Urinary bladder (tissue), 4 donors: ENCODE measurements around the gene MAPK11. TPM values are rescaled to one million over a fixed set of nuclear protein-coding genes. Genes with fewer than 3 reads are reported as not detected.
A peak's percentile ranks its signal among the peaks of the same experiment; 100 is the strongest.

Source experiments
- DNase-seq: peaks from one replicate; pipeline ENCODE4 v3.0.0-alpha.2; 2015; ENCODE audit errors: extremely low spot score
- H3K27ac ChIP-seq: one replicate; pipeline ENCODE4 v1.5.1; 2013; ENCODE audit warnings: low read depth, mild to moderate bottlenecking, moderate library complexity
- H3K36me3 ChIP-seq: one replicate; pipeline ENCODE4 v1.6.1; 2013; ENCODE audit warnings: mild to moderate bottlenecking, moderate library complexity; ENCODE audit not compliant: insufficient read depth
- H3K4me1 ChIP-seq: one replicate; pipeline ENCODE4 v1.6.1; 2013; ENCODE audit warnings: mild to moderate bottlenecking, moderate library complexity; ENCODE audit not compliant: insufficient read depth
- H3K4me3 ChIP-seq: one replicate; pipeline ENCODE4 v1.5.1; 2013; ENCODE audit warnings: low read depth, low read length
- WGBS: extraction: QIAGEN DNeasy Blood & Tissue Kit; methylation state at CpG from one replicate; pipeline ENCODE4 v1.1.7; 2013; 5-methylcytosine and 5-hydroxymethylcytosine counted together
- polyA plus RNA-seq: library from polyadenylated mRNA; stranded (reverse); fragments of 200-250 nt; gene quantifications from one replicate; pipeline ENCODE4 v1.2.3, GENCODE V29; 2013
- total RNA-seq: library from RNA; depleted of rRNA; stranded (reverse); fragments of >200 nt; gene quantifications from one replicate; pipeline ENCODE4 v1.2.3, GENCODE V29; 2014
- donor health status: healthy with polysubstance abuse.
- donor health status: healthy.

MAPK11 gene
- total and polyA plus RNA-seq, 2 donors, result 4.1 to 13.6 TPM

DNA sequence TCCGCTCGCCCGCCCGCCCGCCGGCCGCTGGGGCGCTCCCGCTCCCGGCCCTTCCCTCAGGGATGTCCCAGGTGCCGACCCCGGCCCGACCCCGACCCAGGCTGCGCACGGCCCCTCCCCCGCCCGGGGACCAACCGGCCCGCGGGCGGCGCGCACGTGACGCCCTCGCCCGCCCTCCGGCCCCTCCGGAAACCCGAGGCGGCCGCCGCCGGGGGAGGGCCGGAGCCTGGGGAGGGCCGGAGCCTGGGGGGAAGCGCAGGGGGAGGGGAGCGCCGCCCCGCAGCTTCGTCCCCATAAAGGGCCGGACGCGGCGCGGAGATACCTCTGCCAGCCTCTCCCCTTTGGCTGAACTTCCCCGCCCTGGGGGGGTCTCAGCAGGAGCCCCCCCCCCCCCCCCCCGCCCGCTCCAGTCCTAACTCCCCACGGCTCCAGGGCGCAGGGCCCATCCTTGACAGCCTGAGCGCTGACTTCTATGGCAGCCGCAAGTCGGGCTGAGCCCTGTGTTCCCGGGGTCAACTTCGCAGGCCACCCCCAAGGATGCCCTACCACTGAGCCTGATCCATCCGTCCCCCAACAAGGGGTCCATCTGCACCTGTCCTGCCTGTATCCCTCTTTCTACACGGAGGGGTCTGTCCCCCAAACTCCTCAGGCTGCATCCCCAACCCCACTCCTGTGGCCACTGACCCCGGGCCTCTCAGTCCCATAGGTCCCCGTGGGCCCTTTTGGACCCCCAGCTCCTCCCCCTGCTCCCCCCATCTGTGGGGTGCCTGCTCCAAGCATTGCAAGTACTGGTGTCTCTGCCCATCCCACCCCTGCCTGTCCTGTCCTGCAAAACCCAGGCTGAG is 8.3 kb downstream of the MAPK11 start, which contains the start of gene MAPK12:
MAPK12 (minus strand) TSS at position 69 of the 845 bp plus-strand sequence. CDS start 174 bp downstream, outside the sequence.
- 3% methylated on average over 60 of the region's 61 CpGs for WGBS

DNA sequence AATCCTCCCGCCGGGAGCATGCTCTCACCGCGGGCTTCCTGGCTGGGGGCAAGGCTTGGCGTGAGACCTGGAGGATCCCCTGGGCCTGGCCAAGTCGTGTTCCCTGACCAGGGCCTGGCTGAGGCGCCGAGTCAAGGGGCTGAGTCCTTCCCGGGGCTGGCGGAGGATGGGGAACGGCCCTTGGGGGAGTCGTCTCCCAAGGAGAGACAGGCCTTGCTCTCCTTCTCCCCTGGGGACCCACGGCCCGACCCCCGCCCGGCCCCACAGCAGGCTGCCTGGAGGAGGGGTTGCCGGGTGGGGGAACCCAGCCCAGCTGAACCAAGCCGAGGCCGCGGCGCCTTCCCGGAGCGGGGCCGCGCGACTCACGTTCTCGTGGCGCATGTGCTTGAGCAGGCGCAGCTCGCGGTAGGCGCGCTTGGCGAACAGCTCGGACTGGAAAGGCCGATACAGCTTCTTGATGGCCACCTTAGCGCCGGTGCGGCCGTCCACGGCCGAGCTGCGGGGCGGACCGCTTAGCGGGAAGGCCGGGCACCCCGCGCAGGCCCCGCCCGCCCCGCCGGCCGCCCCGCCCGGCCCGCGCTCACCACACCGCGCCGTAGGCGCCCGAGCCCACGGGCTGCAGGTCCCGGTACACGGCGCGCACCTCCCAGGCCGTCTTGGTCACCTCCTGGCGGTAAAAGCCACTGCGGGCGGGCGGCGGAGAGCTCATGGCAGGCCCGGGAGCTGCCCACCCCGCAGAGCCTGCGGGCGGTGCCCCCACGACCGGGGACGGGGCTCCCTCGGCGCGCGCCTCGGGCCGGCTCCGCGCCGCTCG is 9.2 kb downstream of the MAPK11 start:
- H3K4me3 ChIP-seq, result peak overlapping the region; percentile 57
- H3K27ac ChIP-seq, result no peak overlapping the region
- H3K36me3 ChIP-seq, result no peaks in the 10 kb centered on the region
- under 1% methylated on average over 92 of the region's 92 CpGs for WGBS
- peaks cover 3% of the 10 kb centered on the region for H3K4me1 ChIP-seq
- DNase-seq, result no peak

More for the DNA sequence above, 8.3 kb downstream of the MAPK11 start, which contains the start of gene MAPK12:
- Histone ChIP-seq H3K36me3 (no peaks in the 10 kb centered on the region), H3K4me3 (peak within 1 kb of the TSS; percentile 57), H3K27ac (no peak within 1 kb of the TSS), H3K4me1 (peaks cover 3% of the 10 kb centered on the region)
- DNase-seq, result no peak

DNA sequence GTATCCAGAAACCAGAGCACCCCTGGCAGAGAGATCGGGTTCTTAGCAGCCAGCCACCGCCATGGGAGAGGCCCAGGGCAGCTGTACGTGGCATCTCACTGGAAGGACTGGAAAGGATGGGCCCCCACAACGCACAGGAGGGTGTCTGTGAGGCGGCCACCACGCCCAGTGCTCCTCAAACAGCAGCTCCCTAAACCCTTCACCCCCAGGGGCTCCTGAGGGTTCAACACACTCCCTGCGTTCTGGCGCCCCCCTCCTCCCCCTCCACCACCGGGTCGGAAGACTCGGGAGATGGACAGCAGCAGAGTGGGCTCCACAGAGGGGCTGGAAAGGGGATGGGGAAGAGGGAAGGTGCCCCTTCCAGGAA is 9.8 kb downstream of the MAPK11 start:
- Histone ChIP-seq H3K27ac (no peak overlapping the region), H3K36me3 (no peaks in the 10 kb centered on the region), H3K4me3 (peak overlapping the region; percentile 57), H3K4me1 (peaks cover 3% of the 10 kb centered on the region)
- WGBS, result 28% methylated on average over 11 of the region's 11 CpGs
- DNase-seq, result no peak

DNA sequence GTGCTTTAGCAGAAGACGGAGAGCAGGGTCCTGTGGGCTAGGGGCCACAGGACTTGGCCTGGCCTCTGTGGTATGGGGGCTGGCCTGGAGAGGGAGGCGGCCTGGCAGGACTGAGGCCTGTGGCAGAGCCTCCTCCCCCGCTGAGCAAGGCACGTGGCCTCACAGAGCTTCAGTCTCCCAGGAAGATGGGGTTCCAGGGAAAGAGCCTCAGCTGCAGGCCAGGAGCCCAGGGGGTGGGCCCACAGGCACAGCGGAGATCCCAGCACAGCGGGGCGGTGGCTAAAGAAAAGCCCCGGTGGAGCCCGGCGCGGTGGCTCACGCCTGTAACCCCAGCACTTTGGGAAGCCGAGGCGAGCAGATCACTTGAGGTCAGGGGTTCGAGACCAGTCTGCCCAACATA is 10.9 kb downstream of the MAPK11 start:
- WGBS, result 92% methylated on average over 15 of the region's 15 CpGs
- H3K4me3 ChIP-seq, result no peak overlapping the region
- no peak overlapping the region for H3K27ac ChIP-seq
- no peaks in the 10 kb centered on the region for H3K36me3 ChIP-seq
- H3K4me1 ChIP-seq, result peaks cover 3% of the 10 kb centered on the region
- DNase-seq, result no peak

DNA sequence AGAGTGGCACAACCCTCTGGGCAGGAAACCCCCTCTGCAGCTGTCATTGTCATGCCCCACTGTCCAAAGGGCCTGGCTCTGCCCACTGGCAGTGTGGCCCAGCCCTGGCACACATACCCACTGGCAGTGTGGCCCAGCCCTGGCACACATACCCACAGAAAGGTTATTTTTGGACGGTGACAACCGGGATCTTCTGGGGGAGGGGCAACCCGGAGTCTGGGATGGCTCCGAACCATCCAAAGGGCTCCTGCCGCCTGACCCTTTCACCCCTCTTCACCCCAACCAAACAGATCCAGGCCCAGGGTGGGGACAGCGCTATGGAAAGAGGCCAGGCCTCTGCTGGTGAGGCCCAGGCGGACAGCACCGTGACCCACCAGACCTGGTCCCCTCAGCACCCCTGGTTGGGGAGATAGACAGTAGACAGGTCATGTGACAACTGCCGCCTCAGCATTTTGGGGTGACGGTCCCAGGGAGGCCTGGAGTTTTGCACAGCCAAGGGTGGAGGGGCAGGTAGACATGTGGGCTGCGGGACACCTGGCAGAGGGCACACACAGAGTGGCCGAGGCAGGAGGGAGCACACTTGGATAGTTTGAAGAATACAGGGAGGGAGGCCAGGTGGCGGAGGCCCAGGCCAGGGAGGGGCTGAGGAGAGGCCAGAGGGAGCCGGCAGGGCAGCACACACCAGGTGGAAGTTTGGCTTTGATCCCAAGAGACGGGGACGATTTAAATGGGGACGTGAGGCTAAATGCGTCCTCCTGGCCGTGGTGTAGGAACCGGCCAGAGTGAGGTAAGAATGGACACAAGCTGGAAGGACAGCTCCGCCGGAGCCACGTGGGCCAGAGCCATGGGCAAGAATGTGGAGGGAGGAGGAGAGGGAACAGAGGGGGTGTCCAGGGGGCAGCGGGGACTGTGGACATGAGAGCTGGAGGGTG is 11.6 kb downstream of the MAPK11 start:
- Histone ChIP-seq H3K27ac (no peak overlapping the region), H3K4me3 (no peak overlapping the region), H3K36me3 (no peaks in the 10 kb centered on the region), H3K4me1 (peaks cover 3% of the 10 kb centered on the region)
- WGBS, result 77% methylated on average over 24 of the region's 24 CpGs
- DNase-seq, result no peak

DNA sequence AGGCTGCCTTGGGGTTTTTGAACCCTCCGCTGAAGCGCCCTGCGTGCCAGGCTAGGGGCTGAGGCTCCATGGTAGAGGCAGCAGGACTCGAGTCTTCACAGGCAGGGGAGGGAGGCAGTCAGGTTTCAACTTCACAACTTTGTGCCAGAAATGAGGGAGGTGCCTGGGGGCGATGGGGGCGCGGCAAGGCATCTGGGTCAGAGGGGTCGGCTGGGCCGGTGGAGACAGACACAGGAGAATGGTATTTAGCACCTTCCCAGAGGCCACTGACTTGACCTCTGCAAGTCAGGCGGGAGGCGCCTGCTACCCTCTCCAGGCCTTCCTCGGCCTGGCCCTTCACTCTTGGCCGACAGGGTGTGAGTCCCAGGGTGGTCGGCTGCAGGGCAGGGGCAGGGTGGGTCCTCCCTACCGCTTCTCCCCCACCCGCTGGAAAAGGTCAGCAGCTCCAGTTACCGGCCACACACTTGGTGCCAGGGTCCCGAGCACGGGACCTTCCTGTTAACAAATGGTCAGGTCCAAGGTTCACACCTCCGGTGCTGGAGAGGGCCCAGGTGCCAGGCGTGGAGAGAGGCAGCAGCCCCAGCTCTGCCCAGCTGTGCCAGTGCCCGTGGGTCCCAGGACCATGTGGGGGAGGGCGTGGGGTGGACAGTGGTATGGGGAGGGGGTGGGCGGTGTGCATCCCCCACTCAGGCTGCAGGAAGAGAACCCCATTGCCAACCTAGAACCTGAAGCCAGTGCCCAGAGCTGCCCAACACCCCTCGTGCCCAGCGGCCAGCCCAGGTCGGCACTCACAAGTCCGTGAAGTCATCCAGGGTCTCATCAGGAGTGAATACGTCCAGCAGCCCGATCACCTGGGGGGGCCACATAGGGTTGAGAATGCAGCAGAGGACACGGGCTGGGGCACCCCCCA is 12.5 kb downstream of the MAPK11 start:
- H3K36me3 ChIP-seq, result no peaks in the 10 kb centered on the region
- H3K27ac ChIP-seq, result no peak overlapping the region
- no peak overlapping the region for H3K4me3 ChIP-seq
- WGBS, result 78% methylated on average over 31 of the region's 31 CpGs
- DNase-seq, result no peak
- peaks cover 3% of the 10 kb centered on the region for H3K4me1 ChIP-seq

DNA sequence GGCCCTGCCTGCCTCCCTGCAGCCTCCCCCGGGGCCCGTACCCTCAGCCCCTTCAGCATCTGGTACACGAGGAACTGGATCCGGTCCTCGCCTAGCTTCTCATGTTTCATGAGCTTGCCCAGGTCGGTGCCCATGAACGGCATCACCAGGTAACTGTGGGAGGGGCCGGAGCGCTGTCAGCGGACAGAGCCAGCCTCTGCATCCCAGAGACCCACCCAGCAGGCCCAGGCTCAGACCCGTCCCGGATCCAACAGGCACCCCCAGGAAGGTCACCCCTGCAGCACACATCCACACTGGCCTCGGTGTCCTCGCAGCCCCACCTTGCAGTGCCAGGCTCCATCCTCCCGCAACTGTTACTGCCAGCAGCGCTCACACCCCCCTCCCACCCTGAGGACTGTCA is 13.1 kb downstream of the MAPK11 start:
- WGBS, result 85% methylated on average over 16 of the region's 16 CpGs

DNA sequence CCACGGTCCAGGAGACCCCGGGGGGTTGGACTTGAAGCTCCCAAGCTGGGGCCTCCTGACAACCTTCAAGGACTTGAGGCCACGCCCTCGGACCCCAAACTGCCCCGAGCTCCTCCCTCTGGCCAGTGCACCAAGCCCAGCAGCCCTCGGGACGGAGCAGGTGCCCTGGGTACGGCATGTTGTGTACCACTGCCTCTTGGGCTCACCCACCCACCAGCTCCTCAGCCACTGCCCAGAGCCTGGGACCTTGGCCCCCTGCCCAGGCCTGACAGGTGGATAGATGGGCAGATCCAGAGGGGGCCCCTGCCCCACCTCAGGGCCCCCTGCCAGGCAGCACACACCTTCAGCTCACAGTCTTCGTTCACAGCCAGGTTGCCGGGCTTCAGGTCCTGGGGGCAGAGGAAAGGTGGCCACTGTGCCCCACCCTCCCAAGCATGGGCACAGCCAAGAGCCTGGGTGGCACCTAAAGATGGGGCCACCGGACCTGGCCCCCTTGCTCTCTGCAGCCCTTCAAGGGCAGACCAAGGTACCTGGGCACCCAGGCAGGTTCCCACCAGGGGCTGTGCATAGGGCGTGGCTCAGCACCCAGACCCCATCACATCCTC is 13.8 kb downstream of the MAPK11 start:
- Histone ChIP-seq H3K36me3 (no peaks in the 10 kb centered on the region), H3K4me1 (peaks cover 3% of the 10 kb centered on the region)
- 87% methylated on average over 12 of the region's 12 CpGs for WGBS

More for the DNA sequence above, 13.1 kb downstream of the MAPK11 start:
- Histone ChIP-seq H3K27ac (no peak overlapping the region), H3K36me3 (no peaks in the 10 kb centered on the region), H3K4me1 (peaks cover 3% of the 10 kb centered on the region), H3K4me3 (no peak overlapping the region)
- no peak for DNase-seq

DNA sequence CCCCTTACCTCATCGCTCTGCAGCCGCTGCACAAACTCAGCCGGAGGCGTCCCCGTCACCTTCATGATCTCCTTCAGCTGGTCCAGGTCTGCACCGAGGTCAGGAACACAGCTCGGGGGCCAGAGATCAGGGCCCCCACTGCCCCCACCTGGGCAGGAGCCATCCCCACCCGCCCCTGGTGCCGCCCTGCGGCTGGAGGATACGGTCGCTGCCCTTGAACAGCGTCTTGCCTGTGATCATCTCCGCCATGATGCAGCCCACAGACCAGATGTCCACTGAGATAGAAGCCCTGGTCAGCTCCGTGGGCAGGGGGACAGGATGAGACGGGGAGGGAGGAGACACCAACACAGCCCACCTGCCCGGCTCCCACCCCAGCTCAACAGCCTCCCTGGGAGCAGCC is 14.6 kb downstream of the MAPK11 start:
- no peak for DNase-seq
- H3K27ac ChIP-seq, result no peak overlapping the region
- no peak overlapping the region for H3K4me3 ChIP-seq
- H3K4me1 ChIP-seq, result peaks cover 2% of the 10 kb centered on the region
- WGBS, result 91% methylated on average over 17 of the region's 17 CpGs
- no peaks in the 10 kb centered on the region for H3K36me3 ChIP-seq

More for the DNA sequence above, 13.8 kb downstream of the MAPK11 start:
- DNase-seq, result no peak
- Histone ChIP-seq H3K27ac (no peak overlapping the region), H3K4me3 (no peak overlapping the region)

DNA sequence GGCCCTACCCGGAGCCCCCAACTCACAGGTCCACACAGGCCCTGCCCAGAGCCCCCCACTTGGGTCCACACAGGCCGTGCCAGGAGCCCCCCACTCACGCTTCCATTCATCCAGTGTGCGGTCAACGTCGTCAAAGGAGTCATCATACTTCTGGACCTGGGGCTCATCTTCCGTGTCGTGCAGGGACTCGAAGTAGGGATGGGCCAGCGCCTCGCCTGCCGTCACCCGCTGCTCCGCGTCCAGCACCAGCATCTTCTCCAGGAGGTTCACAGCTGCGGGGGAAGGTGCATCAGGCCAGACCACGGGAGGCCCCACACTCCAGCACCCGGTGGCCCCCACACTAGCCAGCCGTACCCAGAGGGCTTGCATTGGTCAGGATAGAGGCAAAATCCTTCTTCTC is 15.1 kb downstream of the MAPK11 start:
- DNase-seq, result no peak
- Histone ChIP-seq H3K4me3 (no peak overlapping the region), H3K36me3 (no peaks in the 10 kb centered on the region), H3K4me1 (no peaks in the 10 kb centered on the region), H3K27ac (no peak overlapping the region)
- 87% methylated on average over 19 of the region's 19 CpGs for WGBS

DNA sequence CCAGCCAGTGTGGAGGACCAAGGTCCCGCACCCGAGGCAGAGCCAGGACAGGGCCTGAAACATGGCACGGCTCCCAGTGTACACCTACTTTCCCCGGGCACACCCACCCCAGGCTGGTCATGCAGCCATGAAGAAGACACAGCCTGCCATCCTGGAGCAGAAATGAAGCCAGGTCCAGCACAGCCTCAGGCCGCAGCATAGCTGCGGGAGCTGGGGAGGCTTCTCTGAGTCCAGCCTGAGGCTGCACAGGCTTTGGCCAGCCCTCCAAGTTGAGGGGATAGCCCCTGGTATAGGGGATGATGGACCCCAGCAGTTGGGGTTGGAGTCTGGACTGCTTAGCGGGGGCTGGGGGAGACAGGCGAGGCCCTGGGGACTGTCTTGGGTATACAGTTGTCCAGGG is 16.2 kb downstream of the MAPK11 start:
- Histone ChIP-seq H3K27ac (no peak overlapping the region), H3K4me1 (no peaks in the 10 kb centered on the region), H3K4me3 (no peak overlapping the region), H3K36me3 (no peaks in the 10 kb centered on the region)
- 76% methylated on average over 8 of the region's 8 CpGs for WGBS
- no peak for DNase-seq
